Tibial nerve (tissue), 4 donors: ENCODE data around the gene DHX57. TPM values are rescaled to one million over a fixed set of nuclear protein-coding genes. Genes with fewer than 3 reads are reported as not detected.
A peak's percentile ranks its signal among the peaks of the same experiment; 100 is the strongest.

Experiments used
- DNase-seq, 2 donors: peaks; one replicate each; pipeline ENCODE4 v3.0.0-alpha.2; 2019; ENCODE audit warnings: low spot score in 2 of 2
- H3K27ac ChIP-seq, 4 donors: fragments of 200-600 bp; sonication (generic) in 3 of 4; one replicate each; pipeline ENCODE4 v1.5.1; 2017 to 2019; ENCODE audit warnings: mild to moderate bottlenecking in 1 of 4
- H3K27me3 ChIP-seq, 2 donors: fragments of 200-600 bp; sonication (generic) in 1 of 2; one replicate each; pipeline versions ENCODE4 v1.5.1 to v1.6.0; 2017 to 2019
- H3K36me3 ChIP-seq, 3 donors: fragments of 200-600 bp; sonication (generic); one replicate each; pipeline ENCODE4 v1.5.1; 2018 to 2019
- H3K4me1 ChIP-seq, 4 donors: fragments of 200-600 bp; sonication (generic) in 3 of 4; one replicate each; pipeline ENCODE4 v1.5.1; 2017 to 2019
- H3K4me3 ChIP-seq, 4 donors: fragments of 200-600 bp; sonication (generic) in 3 of 4; one replicate each; pipeline ENCODE4 v1.5.1; 2017 to 2019; ENCODE audit warnings: mild to moderate bottlenecking in 1 of 4, moderate library complexity in 1 of 4
- H3K9me3 ChIP-seq, 4 donors: fragments of 200-600 bp; sonication (generic) in 3 of 4; one replicate each; pipeline ENCODE4 v1.5.1; 2017 to 2019
- CTCF ChIP-seq, 5 experiments: fragments of 200-600 bp in 3 of 5; fragments of 450-650 bp in 2 of 5; sonication (generic) in 3 of 5; IDR thresholded peaks; one replicate each; pipeline ENCODE4 v1.5.1; 2016 to 2019; ENCODE audit warnings: antibody characterized with exemption in 5 of 5, mild to moderate bottlenecking in 3 of 5, moderate library complexity in 2 of 5
- EP300 ChIP-seq, 2 donors: sonication (generic); formaldehyde crosslinking; IDR thresholded peaks; one replicate each; pipeline ENCODE4 v1.6.1; 2017; ENCODE audit warnings: antibody characterized with exemption in 2 of 2, mild to moderate bottlenecking in 1 of 2
- POLR2A ChIP-seq, 2 donors: fragments of 450-650 bp; IDR thresholded peaks; one replicate each; pipeline ENCODE4 v1.6.1; 2017; ENCODE audit warnings: antibody characterized with exemption in 2 of 2, mild to moderate bottlenecking in 2 of 2, moderate library complexity in 2 of 2
- WGBS, 2 donors: methylation state at CpG; one replicate each; pipeline ENCODE4 v1.1.5; 2018; 5-methylcytosine and 5-hydroxymethylcytosine counted together
- total RNA-seq, 4 donors: library from RNA; depleted of rRNA; stranded (reverse); fragments of >200 nt; gene quantifications; one replicate each; pipeline ENCODE4 v1.1.0, GENCODE V29; 2016

Gene DHX57
- total RNA-seq, 4 donors from 2014 or later: 11.1 to 22.0 (median 13.4) TPM

- WGBS, 2 donors: 93 to 95% methylated on average over 14 of the region's 14 CpGs
- no peak overlapping the region for H3K4me3 ChIP-seq
- no peak overlapping the region for H3K27ac ChIP-seq
- no peaks in the 10 kb centered on the region for H3K4me1 ChIP-seq
- H3K9me3 ChIP-seq: no peaks in the 10 kb centered on the region
- no peaks in the 10 kb centered on the region for H3K36me3 ChIP-seq
- no peaks in the 10 kb centered on the region for H3K27me3 ChIP-seq
- no peak for TF ChIP-seq CTCF (IDR thresholded peaks at IDR 0.05)
- TF ChIP-seq POLR2A (IDR thresholded peaks at IDR 0.05): no peak
- no peak for TF ChIP-seq EP300 (IDR thresholded peaks at IDR 0.05)
- DNase-seq: no peak
Measured at GRCh38 chr2:38789691-38790090, 86.0 kb downstream of the DHX57 start.

DNA sequence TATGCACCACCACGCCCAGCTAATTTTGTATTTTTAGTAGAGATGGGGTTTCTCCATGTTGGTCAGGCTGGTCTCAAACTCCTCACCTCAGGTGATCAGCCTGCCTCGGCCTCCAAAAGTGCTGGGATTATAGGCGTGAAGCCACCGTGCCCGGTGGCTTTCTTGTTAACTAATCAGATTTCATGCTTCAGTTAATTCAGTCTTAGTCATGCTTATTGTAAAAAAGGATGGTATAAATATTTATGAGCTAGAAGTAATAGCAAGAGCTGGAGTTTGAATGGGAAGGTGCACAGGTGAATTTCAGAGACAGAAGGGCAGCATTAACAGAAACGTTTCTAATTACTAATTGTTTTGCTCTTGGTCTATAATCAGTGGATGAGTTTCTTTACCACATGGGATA is 87.4 kb downstream of the DHX57 start:
- Histone ChIP-seq H3K4me3 (no peak overlapping the region), H3K4me1 (no peaks in the 10 kb centered on the region), H3K9me3 (no peaks in the 10 kb centered on the region), H3K36me3 (no peaks in the 10 kb centered on the region), H3K27me3 (no peaks in the 10 kb centered on the region), H3K27ac (no peak overlapping the region)
- TF ChIP-seq EP300 (IDR thresholded peaks at IDR 0.05): no peak
- no peak for TF ChIP-seq CTCF (IDR thresholded peaks at IDR 0.05)
- TF ChIP-seq POLR2A (IDR thresholded peaks at IDR 0.05): no peak
- DNase-seq: no peak
- 83 to 89% methylated on average over 6 of the region's 6 CpGs for WGBS, 2 donors

DNA sequence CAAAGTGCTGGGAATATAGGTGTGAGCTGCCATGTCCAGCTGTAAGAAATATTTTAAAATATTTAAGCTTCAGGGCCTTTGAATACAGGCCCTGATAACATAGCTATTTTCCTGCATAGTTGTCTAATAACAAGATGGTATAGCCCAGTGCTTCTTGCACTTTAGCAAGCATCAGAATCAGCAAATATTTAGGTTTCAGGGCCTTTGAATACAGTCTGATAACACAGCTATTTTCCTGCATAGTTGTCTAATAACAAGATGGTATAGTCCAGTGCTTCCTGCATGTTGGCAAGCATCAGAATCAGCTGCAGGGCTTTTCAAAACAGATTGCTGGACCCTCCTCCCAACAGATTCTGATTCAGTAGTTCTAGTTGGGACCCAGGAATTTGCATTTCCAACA is 92.1 kb downstream of the DHX57 start:
- Histone ChIP-seq H3K4me3 (no peak overlapping the region), H3K36me3 (peaks cover 0 to 36% (median 3%) of the 10 kb centered on the region in 3 donors), H3K27ac (no peak overlapping the region), H3K9me3 (no peaks in the 10 kb centered on the region), H3K27me3 (no peaks in the 10 kb centered on the region), H3K4me1 (peaks cover 0 to 8% (median 6%) of the 10 kb centered on the region in 4 donors)
- TF ChIP-seq POLR2A (IDR thresholded peaks at IDR 0.05) (no peak), EP300 (IDR thresholded peaks at IDR 0.05) (no peak), CTCF (IDR thresholded peaks at IDR 0.05) (no peak)
- no peak for DNase-seq

DNA sequence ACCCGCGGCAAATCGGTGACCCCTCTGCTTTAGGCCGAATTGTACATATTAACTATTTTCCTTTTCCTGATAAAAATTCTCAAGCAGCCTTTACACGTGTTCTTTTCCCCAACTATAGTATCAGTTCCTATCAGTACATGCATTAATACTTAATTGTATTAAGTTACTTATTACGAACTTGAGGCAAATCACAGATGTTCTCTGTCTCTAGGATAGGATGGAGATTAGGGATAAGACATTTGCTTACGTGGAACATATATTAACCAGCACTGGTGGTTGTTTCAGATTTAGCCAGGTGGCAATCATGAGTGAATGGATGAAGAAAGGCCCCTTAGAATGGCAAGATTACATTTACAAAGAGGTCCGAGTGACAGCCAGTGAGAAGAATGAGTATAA is 97.0 kb downstream of the DHX57 start:
- TF ChIP-seq CTCF (IDR thresholded peaks at IDR 0.05) (no peak), POLR2A (IDR thresholded peaks at IDR 0.05) (no peak), EP300 (IDR thresholded peaks at IDR 0.05) (no peak)
- Histone ChIP-seq H3K4me1 (peaks cover 0 to 10% (median 6%) of the 10 kb centered on the region in 4 donors), H3K27ac (peak overlapping the region; percentile 57 to 80 (median 73)), H3K27me3 (no peaks in the 10 kb centered on the region), H3K36me3 (peaks cover 0 to 36% (median 3%) of the 10 kb centered on the region in 3 donors), H3K9me3 (no peaks in the 10 kb centered on the region), H3K4me3 (peak overlapping the region; percentile 56 to 67 (median 64))
- no peak for DNase-seq
- 7 to 10% methylated on average over 8 of the region's 8 CpGs for WGBS, 2 donors

DNA sequence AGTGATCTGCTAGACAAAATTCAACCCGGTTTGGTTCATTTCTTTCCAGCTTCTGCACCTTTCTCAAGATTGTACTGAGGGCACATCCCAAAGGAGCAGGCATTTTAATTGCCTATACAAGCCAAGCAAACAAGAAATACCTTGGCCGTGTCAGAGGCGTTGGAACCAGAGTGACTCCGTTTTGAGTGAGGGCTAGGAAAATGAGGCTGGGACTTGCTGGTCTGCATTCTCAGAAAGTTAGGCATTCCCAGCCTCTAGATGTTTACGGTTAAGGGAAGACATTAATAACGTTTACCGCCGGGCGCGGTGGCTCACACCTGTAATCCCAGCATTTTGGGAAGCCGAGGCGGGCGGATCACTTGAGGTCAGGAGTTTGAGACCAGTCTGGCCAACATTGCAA is 99.2 kb downstream of the DHX57 start:
- Histone ChIP-seq H3K4me3 (no peak overlapping the region), H3K27ac (no peak overlapping the region), H3K27me3 (no peaks in the 10 kb centered on the region), H3K9me3 (no peaks in the 10 kb centered on the region), H3K36me3 (peaks cover 0 to 19% (median 2%) of the 10 kb centered on the region in 3 donors), H3K4me1 (peaks cover 0 to 13% (median 7%) of the 10 kb centered on the region in 4 donors)
- WGBS, 2 donors: 84 to 87% methylated on average over 13 of the region's 13 CpGs
- TF ChIP-seq EP300 (IDR thresholded peaks at IDR 0.05) (no peak), POLR2A (IDR thresholded peaks at IDR 0.05) (no peak), CTCF (IDR thresholded peaks at IDR 0.05) (no peak)
- no peak for DNase-seq
